Psoas muscle (tissue), 7 donors: ENCODE measurements around the gene MICAL1. TPM values are rescaled to one million over a fixed set of nuclear protein-coding genes. Genes with fewer than 3 reads are reported as not detected.

ENCODE experiments used
- polyA plus RNA-seq, 3 donors: library from polyadenylated mRNA; stranded (reverse); fragments of 200-250 nt; gene quantifications; one replicate each; pipeline ENCODE4 v1.2.3, GENCODE V29; 2013
- total RNA-seq, 4 donors: library from RNA; stranded (reverse); fragmentation: NEBNext Ultra II Directional in 2 of 4; extraction: Animal tissue kit (Norgen Biotek cat#: 25700) in 2 of 4; gene quantifications; one replicate each; pipeline versions ENCODE4 v1.2.1 to v1.2.4, GENCODE V29; 2021 to 2023
- donor health status: healthy with polysubstance abuse.
- donor health status: DM: no; HTN: no; CAD: no; lungs with moderate emphysema.
- donor health status: Bipolar disorder and iron deficiency.
- donor health status: healthy.
- donor health status: DM: no; HTN: no; CAD: no.
- donor health status: DM: no; HTN: no; CAD: no.
- donor health status: DM: yes; HTN: yes; CAD: no.

The MICAL1 gene
- total and polyA plus RNA-seq, 7 donors, result 3.1 to 9.4 (median 6.2) TPM

Other genes with a start within 250 kb of the MICAL1 start
- gene CD164, start 73.3 kb downstream of the MICAL1 start, total RNA-seq, result 100 to 1,000 TPM; 108 to 311 (median 179) TPM
- gene CD164, start 73.3 kb downstream of the MICAL1 start, polyA plus RNA-seq, result 100 to 1,000 TPM in 2 of 3 donors, 10 to 100 TPM in 1; 97.8 to 368 (median 107) TPM
- gene PPIL6, start 15.1 kb downstream of the MICAL1 start, total RNA-seq, result 1 to 10 TPM; 1.1 to 3.1 (median 2.6) TPM
- 1 to 10 TPM; 1.8 to 3.9 (median 2.2) TPM for gene PPIL6, start 15.1 kb downstream of the MICAL1 start, polyA plus RNA-seq
- 1 to 10 TPM; 2.1 to 5.1 (median 3.3) TPM for gene SMPD2, start 15.0 kb downstream of the MICAL1 start, total RNA-seq
- 1 to 10 TPM; 4.4 to 9.6 (median 5.3) TPM for gene SMPD2, start 15.0 kb downstream of the MICAL1 start, polyA plus RNA-seq
- 1 to 10 TPM; 4.4 to 5.8 (median 5.4) TPM for gene ZBTB24, start 27.4 kb upstream of the MICAL1 start, total RNA-seq
- 1 to 10 TPM; 2.3 to 5.5 (median 2.6) TPM for gene ZBTB24, start 27.4 kb upstream of the MICAL1 start, polyA plus RNA-seq
- 1 to 10 TPM; 3.4 to 6.5 (median 5.4) TPM for gene AK9, start 235.4 kb upstream of the MICAL1 start, total RNA-seq
- gene AK9, start 235.4 kb upstream of the MICAL1 start, polyA plus RNA-seq, result 1 to 10 TPM; 2.0 to 7.4 (median 3.1) TPM
- gene FIG4, start 235.5 kb upstream of the MICAL1 start, total RNA-seq, result 10 to 100 TPM in 3 of 4 donors, 1 to 10 TPM in 1; 7.9 to 12.5 (median 11.2) TPM
- 1 to 10 TPM; 5.8 to 8.6 (median 7.5) TPM for gene FIG4, start 235.5 kb upstream of the MICAL1 start, polyA plus RNA-seq